Kidney epithelial cell (primary cell): ENCODE measurements around the gene CFAP97. TPM values are rescaled to one million over a fixed set of nuclear protein-coding genes. Genes with fewer than 3 reads are reported as not detected.

ENCODE experiments used
- DNase-seq: peaks from one replicate; pipeline ENCODE4 v3.0.0-alpha.2; 2010; ENCODE audit warnings: low read depth
- H3K27me3 ChIP-seq: 2 replicates; pipeline ENCODE4 v1.6.0; 2011; ENCODE audit warnings: low read length; ENCODE audit not compliant: control insufficient read depth, insufficient read depth
- H3K36me3 ChIP-seq: 2 replicates; pipeline ENCODE4 v1.5.1; 2011; ENCODE audit warnings: low read length; ENCODE audit not compliant: control insufficient read depth, insufficient read depth
- H3K4me3 ChIP-seq: 2 replicates; pipeline ENCODE4 v1.5.1; 2011; ENCODE audit warnings: low read depth, mild to moderate bottlenecking, control low read depth, low read length
- CTCF ChIP-seq: IDR thresholded peaks from 2 replicates; pipeline ENCODE4 v1.5.1; 2011; ENCODE audit warnings: mild to moderate bottlenecking, moderate library complexity, low read length, control low read depth, inconsistent platforms; ENCODE audit not compliant: insufficient read depth, poor library complexity, severe bottlenecking
- total RNA-seq: library from RNA; depleted of rRNA; stranded (reverse); fragments of >200 nt; gene quantifications from 2 replicates; pipeline ENCODE4 v1.2.3, GENCODE V29; 2015

CFAP97 gene
- total RNA-seq, 1 donor from 2014 or later, result 31.2 TPM

GRCh38 chr4:185171373-185172071, 32.3 kb downstream of the CFAP97 start:
- no peak for TF ChIP-seq CTCF
- DNase-seq, result no peak
- Histone ChIP-seq H3K27me3 (no peaks in the 10 kb centered on the region), H3K4me3 (no peak overlapping the region), H3K36me3 (no peaks in the 10 kb centered on the region)

DNA sequence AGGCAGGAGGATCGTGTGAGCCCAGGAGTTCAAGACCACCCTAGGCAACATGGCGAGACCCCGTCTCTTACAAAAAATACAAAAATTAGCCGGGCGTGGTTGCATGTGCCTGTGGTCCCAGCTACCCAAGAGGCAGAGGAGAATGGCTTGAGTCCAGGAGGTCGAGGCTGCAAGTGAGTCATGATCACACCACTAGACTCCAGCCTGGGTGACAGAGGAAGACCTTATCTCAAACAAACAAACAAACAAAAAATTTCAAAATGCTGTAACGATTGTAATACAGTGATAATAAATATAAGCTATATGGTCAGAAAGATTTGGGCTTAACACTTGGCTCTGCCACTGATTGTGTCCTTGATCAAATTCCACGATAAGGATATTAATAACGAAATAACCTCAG, 36.6 kb downstream of the CFAP97 start:
- Histone ChIP-seq H3K36me3 (no peaks in the 10 kb centered on the region), H3K4me3 (no peak overlapping the region), H3K27me3 (no peaks in the 10 kb centered on the region)
- no peak for DNase-seq
- no peak for TF ChIP-seq CTCF

DNA sequence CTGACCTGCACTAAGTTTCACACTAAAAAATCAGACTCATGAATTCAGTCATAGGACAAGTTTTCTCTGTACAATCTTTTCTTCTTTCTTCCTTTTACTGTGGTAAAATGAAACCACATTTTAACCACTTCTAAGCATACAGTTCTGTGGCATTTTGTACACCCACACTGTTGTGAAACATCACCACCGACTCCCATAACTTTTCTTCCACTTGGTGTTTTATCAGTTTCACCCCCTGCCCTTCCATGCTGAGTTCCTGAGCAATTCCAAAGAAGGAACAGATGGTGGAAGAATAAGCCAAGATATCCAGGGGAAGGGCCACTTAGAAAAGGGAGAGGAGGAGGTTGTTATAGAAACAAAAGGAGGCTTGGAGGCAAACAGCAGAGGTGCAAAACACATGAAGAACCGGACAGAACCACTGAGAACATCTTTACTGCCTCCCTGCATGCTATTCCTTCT, 38.2 kb downstream of the CFAP97 start:
- Histone ChIP-seq H3K36me3 (no peaks in the 10 kb centered on the region), H3K4me3 (no peak overlapping the region), H3K27me3 (no peaks in the 10 kb centered on the region)
- DNase-seq, result peak; percentile 50
- TF ChIP-seq CTCF, result no peak

- DNase-seq, result no peak
- TF ChIP-seq CTCF, result no peak
- no peak overlapping the region for H3K4me3 ChIP-seq
Measured at GRCh38 chr4:185151296-185151695, 52.5 kb downstream of the CFAP97 start.

GRCh38 chr4:185149392-185149791, 54.4 kb downstream of the CFAP97 start:
- no peaks in the 10 kb centered on the region for H3K27me3 ChIP-seq
- TF ChIP-seq CTCF, result no peak
- no peaks in the 10 kb centered on the region for H3K36me3 ChIP-seq
- H3K4me3 ChIP-seq, result no peak overlapping the region
- no peak for DNase-seq

More at GRCh38 chr4:185151296-185151695, 52.5 kb downstream of the CFAP97 start:
- Histone ChIP-seq H3K27me3 (no peaks in the 10 kb centered on the region), H3K36me3 (no peaks in the 10 kb centered on the region)

- DNase-seq, result no peak
- no peaks in the 10 kb centered on the region for H3K36me3 ChIP-seq
- H3K27me3 ChIP-seq, result no peaks in the 10 kb centered on the region
- no peak for TF ChIP-seq CTCF
- H3K4me3 ChIP-seq, result no peak overlapping the region
Measured at GRCh38 chr4:185145572-185145971, 58.2 kb downstream of the CFAP97 start.
